OCI-LY1 (cell line): Measurements from ENCODE around the gene GTPBP1.

Source experiments
- EZH2 ChIP-seq: fragments of 200-600 bp; sonication (generic), shearing (Covaris generic); IDR thresholded peaks from 2 replicates; pipeline ENCODE4 v1.8.0; 2017; ENCODE audit warnings: borderline replicate concordance, mixed run types, mild to moderate bottlenecking, antibody characterized with exemption, low read length, moderate library complexity, mixed read lengths
- TF ChIP-seq, protein P1 (sequence below): fragments of 200-600 bp; sonication (generic), shearing (Covaris generic); IDR thresholded peaks from 2 replicates; pipeline ENCODE4 v1.5.1; 2017; ENCODE audit warnings: mild to moderate bottlenecking, antibody characterized with exemption, low read length, moderate library complexity, mixed read lengths

DNA sequence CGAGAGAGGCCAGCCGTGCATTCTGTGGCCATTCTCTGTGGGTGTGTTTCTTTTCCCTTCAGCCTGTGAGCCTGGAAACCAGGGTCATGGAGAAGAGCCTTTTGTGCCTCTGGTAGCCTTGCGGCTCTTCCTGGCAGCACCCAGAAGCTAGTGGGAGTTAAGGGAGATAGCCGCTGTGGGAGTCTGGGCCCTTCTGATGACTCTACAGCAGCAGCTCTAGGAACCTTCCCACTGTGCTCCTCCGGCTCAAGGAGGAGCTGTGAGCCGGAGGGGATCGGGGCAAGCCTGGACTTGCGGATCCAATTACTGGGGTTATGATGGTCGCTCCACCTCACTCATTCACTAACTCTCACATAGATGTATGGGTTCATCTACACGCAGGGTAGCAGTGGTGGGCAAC lies 10.5 kb downstream of the GTPBP1 start:
- TF ChIP-seq, protein P1, sequence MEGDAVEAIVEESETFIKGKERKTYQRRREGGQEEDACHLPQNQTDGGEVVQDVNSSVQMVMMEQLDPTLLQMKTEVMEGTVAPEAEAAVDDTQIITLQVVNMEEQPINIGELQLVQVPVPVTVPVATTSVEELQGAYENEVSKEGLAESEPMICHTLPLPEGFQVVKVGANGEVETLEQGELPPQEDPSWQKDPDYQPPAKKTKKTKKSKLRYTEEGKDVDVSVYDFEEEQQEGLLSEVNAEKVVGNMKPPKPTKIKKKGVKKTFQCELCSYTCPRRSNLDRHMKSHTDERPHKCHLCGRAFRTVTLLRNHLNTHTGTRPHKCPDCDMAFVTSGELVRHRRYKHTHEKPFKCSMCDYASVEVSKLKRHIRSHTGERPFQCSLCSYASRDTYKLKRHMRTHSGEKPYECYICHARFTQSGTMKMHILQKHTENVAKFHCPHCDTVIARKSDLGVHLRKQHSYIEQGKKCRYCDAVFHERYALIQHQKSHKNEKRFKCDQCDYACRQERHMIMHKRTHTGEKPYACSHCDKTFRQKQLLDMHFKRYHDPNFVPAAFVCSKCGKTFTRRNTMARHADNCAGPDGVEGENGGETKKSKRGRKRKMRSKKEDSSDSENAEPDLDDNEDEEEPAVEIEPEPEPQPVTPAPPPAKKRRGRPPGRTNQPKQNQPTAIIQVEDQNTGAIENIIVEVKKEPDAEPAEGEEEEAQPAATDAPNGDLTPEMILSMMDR, result no peak
- no peak for TF ChIP-seq EZH2
